GM19452 (cell line): ENCODE data around the gene KRTAP5-2.

ENCODE experiments used
- ATAC-seq: cut with Tn5 transposase; IDR thresholded peaks from one replicate; pipeline ENCODE4 v1.9.1; 2021; ENCODE audit not compliant: unreplicated experiment

KRTAP5-2 gene

DNA sequence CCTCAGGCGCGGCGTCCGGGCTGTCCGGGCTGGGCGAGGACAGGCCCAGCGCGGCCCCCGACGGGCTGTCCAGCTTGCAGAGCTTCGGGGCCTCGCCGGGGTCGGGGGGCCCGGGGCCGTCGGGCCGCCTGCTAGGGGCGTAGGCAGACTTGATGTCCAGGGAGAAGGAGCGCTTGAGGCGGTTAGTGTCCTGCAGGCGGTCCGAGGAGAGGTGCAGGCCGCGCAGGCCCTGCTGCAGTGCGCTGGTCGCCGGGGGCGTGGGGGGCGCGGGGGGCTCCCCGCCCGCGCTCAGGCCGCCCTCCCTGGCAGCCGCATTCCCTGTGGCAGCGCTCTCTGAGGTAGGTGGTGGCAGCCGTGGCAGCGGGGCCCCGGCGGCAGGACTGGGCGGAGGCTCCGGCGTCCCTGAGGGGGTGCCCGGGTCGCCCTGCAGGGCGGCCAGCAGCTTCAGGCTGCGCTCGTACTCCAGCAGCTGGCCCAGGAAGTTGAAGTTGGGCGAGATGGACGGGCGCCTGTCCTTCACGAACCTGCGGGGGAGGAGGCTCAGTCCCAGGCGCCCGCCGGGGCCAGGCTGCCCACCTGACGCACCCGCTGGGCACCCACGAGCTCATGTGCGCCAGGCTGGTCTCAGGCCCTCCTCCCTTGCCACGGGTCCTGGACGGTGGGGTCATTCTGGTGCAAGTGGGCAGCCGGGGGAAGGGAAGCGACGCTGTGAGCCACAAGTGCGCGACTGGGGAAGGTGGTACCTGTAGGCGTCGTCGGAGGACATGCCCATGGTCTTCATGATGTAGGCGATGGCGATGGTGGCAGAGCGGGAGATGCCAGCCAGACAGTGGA, 40.8 kb downstream of the KRTAP5-2 start:
- no peak for ATAC-seq

DNA sequence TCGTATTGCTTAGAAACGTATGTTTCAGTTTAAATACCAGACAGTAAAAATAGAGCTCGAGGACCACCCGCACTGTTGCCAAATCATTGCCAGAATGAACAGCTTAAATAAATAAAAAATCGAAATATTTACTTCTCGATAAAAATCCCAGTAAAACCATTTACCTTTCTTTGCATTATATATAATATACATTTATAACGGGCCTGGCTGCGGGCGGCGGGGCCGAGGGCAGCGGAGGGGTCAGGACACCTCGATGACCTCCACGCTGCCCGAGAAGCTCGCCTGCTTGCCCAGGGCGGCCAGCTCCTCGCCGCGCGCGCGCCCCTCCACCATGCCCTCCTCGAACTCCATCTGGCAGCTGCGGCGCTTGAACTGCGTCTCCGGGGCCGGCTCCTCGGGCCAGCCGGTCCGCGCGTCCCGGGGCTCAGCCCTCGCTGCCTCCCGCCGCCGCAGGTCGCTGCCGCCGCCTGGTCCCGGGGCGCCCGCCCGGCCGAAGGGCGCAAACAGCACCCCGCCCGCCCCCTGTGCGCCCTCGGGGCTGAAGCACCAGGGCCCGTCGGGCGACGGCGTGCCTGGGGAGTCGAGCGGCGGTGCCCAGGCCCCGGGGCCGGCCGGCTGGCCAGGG, 41.7 kb downstream of the KRTAP5-2 start:
- no peak for ATAC-seq

DNA sequence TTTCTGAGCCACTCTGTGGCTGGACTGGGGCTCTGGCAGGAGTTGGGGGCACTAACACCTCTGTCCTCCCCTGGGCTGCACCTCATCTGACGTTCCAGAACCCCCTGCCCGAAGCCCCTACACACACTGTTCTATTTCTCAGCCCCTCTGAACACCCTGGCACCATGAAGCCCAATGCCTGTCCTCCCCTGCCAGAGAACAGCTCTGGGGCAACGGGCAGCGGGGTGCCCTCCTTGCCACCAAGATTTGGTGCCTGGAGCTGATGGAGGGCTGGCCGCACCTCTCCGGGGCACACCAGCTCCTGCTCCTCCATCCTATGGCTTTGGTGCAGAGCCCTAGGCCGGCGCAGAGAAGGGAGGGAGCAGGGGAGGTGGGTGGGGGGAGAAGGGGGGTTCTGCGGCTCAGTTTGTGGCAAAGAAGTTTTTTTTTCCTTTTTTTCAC, 42.4 kb downstream of the KRTAP5-2 start:
- no peak for ATAC-seq

DNA sequence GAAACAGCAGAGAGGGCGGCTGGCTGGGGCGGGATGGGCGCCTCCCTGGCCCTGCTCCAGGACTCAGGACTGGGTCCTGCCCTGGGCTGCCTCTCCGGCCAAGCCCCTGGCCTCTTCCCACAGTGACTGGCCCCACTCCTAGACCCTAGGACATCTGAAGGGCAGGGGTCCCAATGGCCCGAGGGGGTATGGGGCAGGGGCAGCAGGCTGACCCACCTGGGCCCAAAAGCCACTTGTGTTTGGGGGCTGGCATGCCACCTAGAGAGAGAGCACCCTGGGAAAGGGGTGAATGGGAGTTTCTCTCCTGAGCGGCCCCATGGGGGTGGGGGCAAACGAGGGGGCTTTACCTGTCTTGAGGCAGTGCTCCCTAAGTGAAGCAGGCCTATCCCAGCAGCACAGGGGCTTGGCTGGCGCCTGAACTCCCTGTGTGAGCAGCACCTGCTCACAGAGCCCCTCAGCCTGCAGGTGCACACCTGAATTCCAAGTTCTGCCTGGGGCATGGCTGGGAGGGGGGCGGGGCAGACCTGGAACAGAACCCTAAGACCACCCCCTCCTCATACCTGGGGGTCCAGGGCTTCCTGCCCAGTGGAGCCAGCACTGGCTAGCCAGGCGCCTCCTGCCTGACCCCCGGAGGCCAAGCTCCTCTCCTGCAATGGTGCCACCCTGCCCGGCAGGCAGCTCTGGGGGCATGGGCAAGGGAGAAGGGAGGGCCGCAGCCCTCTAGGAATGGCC, 42.9 kb downstream of the KRTAP5-2 start:
- no peak for ATAC-seq

DNA sequence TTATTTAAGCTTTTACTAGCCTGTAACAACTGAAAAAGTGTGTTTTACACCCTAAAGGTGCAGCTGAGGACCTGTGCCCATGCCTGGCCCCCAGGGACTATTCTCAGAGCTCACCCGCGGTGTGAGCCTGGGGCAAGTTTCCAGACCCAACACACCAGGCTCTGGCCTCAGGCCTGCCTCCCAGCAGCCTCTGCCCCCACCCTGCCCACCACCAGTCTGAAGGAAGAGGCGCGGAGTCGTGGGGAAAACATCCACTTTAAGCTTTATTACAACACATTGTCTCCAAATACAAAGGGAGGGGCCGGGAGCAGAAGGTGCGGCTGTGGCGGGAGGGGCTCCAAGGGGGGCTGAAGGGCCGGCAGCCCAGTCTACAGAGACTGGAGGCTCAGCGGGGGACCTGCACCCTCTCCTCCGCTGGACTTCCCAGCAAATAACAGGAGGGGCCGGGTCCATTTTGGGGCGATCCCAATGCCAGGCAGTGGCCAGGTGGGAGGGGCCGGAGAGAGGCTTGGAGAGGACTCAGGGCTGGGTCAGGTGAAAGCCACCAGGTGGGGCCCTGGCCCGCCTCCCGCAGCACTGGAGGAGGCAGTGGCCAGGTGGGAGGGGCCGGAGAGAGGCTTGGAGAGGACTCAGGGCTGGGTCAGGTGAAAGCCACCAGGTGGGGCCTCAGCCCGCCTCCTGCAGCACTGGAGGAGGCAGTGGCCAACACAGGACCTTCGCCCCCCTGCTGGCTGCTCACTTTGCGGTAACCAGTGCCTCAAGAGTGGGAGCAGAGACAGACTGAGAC, 44.1 kb downstream of the KRTAP5-2 start:
- ATAC-seq: no peak

DNA sequence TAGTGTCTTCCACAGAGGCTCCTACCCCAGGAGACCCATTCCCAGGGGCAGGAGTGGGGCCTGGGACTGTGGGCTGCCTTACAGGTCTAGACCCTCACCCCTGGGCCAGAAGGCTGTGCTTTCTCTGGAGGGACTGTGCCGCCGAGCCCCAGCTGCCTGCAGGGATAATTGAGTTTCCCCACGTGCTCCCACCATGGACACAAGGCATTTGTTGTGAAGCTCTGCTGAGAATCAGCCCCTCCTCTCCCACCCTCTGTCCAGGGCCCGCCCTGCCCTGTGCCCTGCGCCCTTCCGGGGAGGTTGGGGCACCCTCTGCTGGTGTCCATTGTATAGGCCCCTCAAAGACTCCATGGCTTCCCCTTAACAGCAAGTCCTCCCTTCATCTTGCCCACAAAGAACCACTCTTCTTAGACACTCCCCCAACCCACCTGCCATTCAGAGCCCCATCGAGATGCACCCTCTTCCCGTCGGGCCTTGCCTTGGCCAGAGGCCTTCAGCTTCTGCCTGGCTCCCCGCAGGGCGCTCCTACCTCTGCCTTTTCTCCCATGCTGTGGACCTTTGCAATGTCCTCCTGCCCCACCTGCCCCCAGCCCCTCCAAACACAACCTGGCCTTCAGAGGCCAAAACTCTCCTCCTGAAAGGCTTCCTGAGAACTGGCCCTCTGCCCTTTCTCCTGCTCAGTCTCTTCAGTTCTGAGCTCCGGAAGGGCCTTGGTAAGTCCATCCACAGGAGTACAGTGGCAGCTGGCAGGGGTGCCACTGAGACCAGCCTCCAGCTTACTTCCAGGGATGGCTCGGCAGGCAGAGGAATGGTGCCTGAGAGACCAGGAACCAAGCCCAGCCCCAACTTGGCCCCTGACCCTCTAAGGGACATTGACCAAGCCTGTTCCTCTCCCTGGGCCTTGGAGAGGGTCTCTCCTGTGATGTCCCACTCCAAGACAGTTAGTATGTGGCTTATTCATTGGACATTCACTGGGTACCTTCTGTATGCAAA, 48.5 kb downstream of the KRTAP5-2 start:
- ATAC-seq: no peak

DNA sequence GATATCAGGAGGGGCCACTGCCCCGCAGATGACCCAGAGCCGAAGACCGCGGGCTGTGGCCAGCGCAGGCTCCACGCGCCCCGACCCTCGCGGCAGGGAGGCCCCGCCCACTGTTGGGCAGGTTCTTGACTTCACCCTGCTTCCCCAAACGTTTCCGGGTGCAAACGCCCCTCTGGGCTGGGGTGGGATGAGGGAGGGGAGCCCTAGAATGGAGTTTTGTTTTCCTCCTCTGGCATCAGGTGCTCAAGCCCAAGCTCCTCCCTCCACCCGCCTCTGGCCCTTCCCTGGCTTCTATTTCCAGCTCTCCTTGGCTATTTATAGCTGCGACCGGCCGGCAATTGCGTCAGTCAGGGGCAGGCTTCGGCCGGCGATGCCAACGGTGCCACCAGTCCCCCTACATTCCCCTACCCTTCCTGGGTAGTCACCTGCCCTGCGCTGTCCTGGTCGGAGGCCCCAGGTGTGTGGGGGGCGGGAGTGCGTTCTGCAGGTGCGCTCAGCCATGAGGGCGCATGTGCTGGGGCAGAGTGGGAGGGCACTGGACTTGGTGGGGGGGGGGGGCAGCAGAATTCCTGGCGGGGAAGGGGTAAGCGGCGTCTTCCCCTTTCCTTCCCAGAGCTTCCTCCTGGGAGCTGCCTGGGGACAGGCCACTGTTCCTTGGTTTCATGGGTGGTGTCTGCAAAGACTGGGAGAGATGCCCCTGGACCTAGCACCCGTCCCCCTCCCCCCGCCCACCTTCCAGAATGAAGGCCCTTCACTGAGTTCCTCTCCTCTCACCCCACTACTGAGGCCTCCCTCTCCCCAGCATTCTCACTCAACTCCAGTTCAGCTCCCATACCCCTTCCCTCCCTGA, 49.6 kb downstream of the KRTAP5-2 start:
- no peak for ATAC-seq

DNA sequence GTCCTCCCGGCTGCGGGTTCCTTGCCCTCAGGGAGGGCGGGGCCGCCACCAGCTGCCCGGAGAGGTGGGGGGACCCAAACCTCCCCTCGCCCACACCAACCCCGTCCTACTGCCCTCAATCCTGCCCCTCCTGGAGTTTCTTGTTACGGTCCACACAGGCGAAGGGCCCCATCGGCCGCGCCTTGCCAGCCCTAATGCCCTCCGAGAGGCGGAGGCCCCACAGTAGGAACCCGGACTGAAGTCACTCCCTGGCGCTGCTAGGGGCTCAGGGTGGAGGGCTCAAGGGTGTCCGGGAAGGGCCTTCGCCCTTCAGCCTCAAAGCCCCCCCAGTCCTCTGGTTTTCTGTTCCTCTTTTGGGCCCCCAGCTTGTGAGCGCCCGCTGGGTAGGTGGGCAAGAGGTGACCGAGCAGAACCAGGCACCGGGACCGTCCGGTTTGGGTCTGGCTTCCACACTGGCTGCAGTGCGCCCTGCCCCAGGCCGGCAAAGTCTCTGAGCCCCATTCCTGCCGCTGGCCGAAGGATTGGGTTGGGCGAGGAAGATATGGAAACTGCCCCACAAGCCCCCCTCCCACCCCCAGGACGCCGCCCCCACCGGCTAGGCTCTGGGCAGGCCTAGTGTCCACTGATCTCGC, 50.5 kb downstream of the KRTAP5-2 start:
- no peak for ATAC-seq
